GM18499 (cell line): ENCODE measurements around the gene COL4A1.

ENCODE experiments used
- ATAC-seq: cut with Tn5 transposase; IDR thresholded peaks from one replicate; pipeline ENCODE4 v1.9.1; 2021; ENCODE audit warnings: moderate number of reproducible peaks; ENCODE audit not compliant: insufficient read depth, unreplicated experiment

Gene COL4A1

GRCh38 chr13:110211735-110212134 is 95.2 kb downstream of the COL4A1 start:
- no peak for ATAC-seq

GRCh38 chr13:110211046-110211445 is 95.9 kb downstream of the COL4A1 start:
- ATAC-seq = no peak

- ATAC-seq = no peak
Observed at GRCh38 chr13:110210604-110210985, 96.4 kb downstream of the COL4A1 start.

- no peak for ATAC-seq
Observed at GRCh38 chr13:110209950-110210603, 96.9 kb downstream of the COL4A1 start.

GRCh38 chr13:110208116-110208515 is 98.8 kb downstream of the COL4A1 start:
- ATAC-seq = no peak

GRCh38 chr13:110206996-110207395 is 100.0 kb downstream of the COL4A1 start:
- ATAC-seq = no peak

GRCh38 chr13:110206185-110206584 is 100.8 kb downstream of the COL4A1 start:
- no peak for ATAC-seq

- ATAC-seq = no peak
Observed at GRCh38 chr13:110201114-110201513, 105.8 kb downstream of the COL4A1 start.

- no peak for ATAC-seq
Observed at GRCh38 chr13:110200276-110200870, 106.6 kb downstream of the COL4A1 start.

- no peak for ATAC-seq
Observed at GRCh38 chr13:110199046-110199831, 107.7 kb downstream of the COL4A1 start.

- ATAC-seq = no peak
Observed at GRCh38 chr13:110197471-110197870, 109.5 kb downstream of the COL4A1 start.

GRCh38 chr13:110197026-110197425 is 109.9 kb downstream of the COL4A1 start:
- ATAC-seq = no peak

- no peak for ATAC-seq
Observed at GRCh38 chr13:110195547-110196485, 111.1 kb downstream of the COL4A1 start.

- no peak for ATAC-seq
Observed at GRCh38 chr13:110194451-110194850, 112.5 kb downstream of the COL4A1 start.

- ATAC-seq = no peak
Observed at GRCh38 chr13:110193491-110193890, 113.5 kb downstream of the COL4A1 start.

GRCh38 chr13:110192472-110192871 is 114.5 kb downstream of the COL4A1 start:
- no peak for ATAC-seq

GRCh38 chr13:110187641-110188161 is 119.3 kb downstream of the COL4A1 start:
- no peak for ATAC-seq

- no peak for ATAC-seq
Observed at GRCh38 chr13:110186231-110186855, 120.6 kb downstream of the COL4A1 start.

GRCh38 chr13:110185696-110186095 is 121.3 kb downstream of the COL4A1 start:
- ATAC-seq = no peak

- ATAC-seq = no peak
Observed at GRCh38 chr13:110183910-110184309, 123.0 kb downstream of the COL4A1 start.
